NCI-H2171 (cell line): ENCODE measurements around the gene ZNHIT1.
"Not testable (repeated sequence)": the region's sequence is repeated elsewhere in the genome, so short reads cannot be mapped to it uniquely, and the experiment has no call there.

Source experiments
- DNase-seq: peaks from one replicate; lab custom pipeline; 2025; lab: John Stamatoyannopoulos, UW

The ZNHIT1 gene

DNA sequence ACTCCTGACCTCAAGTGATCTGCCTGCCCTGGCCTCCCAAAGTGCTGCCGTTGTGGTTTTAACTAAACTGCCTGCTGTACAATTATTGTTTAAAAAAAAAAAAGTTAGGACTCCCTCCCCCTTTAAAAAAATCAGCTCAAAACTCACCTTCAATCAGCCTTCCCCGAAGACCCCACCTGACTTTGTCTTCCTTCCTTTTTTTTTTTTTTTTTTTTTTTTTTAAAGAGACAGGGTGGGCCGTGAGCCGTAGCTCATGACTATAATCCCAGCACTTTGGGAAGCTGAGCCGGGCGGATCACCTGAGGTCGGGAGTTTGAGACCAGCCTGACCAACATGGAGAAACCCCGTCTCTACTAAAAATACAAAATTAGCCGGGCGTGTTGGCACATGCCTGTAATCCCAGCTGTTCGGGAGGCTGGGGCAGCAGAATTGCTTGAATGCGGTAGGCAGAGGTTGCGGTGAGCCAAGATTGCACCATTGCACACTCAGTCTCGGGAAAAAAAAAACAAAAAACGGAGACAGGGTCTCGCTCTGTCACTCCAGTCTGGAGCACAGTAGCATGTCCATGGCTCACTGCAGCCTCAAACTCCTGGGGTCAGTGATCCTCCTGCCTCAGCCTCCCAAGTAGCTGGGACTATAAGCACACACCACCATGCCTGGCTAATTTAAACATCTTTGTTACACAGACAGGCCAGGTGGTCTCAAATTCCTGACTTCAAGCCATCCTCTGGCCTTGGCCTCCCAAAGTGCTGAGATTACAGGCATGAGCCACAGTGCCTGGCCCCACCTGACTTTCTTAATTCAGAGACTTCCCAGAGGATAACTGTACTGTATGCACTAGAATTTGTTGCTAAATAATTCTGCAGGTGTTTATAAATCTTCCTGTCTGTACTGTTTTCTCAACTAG is 23.7 kb downstream of the ZNHIT1 start:
- DNase-seq = peak; percentile 61

- no peak for DNase-seq
These were observed 25.8 kb downstream of the ZNHIT1 start for GRCh38 chr7:101243646-101244374.

DNA sequence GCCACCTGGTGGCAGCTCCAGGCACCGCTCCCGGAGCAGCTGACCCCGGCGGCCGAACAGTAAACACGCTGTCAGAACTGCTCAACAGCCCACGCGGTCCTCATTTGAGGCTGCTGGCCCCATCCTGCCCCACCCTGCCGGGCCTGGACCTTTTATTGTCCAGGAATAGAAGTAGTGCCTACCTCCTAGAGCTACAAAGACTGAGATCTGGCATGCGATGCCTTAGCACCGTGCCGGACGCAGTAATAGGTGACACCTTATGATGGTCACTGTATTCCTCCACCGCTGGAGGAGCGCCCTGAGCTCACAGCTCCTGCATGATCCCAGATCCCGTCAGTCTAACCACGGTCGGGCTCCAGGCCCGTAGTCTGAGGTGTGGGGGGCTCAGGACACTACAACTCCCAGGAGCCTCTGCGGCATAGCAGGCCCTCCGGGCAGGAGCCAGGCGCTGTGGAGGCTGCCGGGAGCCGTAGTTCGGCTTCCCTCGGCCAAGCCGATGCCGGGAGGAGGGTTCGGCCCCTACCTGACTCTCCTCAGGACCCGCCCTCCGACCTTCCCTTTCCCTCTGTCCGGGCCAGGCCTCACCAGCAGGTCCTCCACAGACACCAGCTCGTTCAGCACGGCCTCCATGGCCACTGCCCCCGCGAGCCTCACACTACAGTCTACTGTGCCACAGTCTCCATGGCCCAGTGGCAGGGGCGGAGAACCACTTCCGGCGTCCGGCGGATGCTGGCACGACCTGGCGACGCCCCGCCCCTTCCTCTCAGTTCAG is 26.6 kb downstream of the ZNHIT1 start, which contains the start of gene FIS1:
Gene FIS1, minus strand, starts transcription at position 707 of the 772 bp plus-strand sequence. Its CDS starts 77 bp downstream, at position 630.
- DNase-seq = peak; percentile 86

- peak; percentile 95 for DNase-seq
These were observed 27.2 kb downstream of the ZNHIT1 start for GRCh38 chr7:101245147-101245668.

GRCh38 chr7:101248276-101248675 is 30.3 kb downstream of the ZNHIT1 start:
- no peak for DNase-seq

DNA sequence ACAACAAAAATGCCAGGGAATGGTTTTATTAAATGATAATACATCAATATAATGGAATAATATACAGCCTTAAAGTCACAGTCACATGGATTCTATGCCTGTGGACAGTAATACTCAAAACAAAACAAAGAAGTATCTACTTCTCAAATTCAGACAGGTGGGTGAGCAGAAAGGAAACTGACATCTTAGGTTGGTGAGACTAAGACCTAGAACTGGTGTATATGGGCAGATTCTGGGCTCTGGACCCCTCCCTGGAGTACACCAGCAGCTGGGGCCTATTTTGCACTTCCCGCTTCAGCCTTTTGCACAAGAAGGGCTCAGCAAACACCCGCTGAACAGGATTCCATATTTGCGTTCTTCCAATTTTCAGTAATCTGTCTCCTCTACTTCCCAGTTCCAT is 32.4 kb downstream of the ZNHIT1 start:
- DNase-seq = no peak

DNA sequence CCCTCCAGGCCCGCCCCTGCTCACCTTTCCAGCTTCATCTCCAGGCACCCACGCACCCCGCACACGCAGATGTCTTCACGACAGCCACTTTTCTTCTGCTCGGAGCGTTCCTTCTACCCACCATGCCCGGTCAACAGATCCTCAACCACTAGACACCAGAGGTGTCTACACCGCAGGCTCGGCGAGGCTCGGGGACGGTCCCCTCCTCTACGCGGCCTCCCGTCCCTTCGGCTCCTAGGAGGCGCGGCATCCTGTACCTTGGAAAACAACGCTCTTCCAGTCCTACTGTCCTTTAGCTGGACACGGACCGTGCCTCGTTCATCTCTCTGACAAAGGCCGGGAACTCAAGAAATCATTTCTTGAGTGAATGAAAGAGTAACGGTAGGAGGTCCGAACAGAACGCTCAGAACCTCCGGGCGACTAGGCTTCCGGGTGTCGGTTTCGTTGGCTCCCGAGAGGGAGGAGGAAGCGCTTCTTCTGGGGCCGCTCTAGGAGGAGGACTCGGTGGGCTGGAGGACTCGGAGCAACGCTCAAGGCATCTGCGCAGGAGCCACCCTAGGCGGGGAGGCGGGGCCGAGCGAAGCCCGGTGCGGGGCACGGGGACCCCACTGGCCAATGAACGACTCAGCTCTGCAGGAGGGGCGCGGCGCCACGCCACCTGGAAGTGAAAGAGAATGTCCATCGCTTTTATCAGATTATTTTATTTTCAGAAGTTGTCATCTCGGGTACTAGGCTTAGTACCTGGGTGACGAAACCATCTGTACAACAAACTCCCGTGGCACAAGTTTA is 34.1 kb downstream of the ZNHIT1 start:
- peak; percentile 95 for DNase-seq

DNA sequence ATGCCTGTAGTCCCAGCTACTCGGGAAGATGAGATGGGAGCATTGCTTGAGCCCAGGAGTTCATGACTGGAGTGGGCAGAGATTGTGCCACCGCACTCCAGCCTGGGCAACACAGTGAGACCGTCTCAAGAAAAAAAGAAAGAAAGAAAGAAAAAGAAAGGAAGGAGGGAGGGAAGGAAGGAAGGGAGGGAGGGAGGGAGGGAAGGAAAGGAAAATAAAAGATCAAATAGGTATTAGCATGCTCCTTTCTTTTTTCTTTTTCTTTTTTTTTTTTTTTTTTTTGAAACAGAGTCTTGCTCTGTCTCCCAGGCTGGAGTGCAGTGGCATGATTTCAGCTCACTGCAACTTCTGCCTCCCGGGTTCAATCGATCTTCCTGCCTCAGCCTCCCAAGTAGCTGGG is 35.2 kb downstream of the ZNHIT1 start:
- DNase-seq = not testable (repeated sequence)

GRCh38 chr7:101255796-101256195 is 37.8 kb downstream of the ZNHIT1 start:
- DNase-seq = no peak

GRCh38 chr7:101258243-101258731 is 40.3 kb downstream of the ZNHIT1 start:
- DNase-seq = no peak

GRCh38 chr7:101264102-101264706 is 46.2 kb downstream of the ZNHIT1 start:
- DNase-seq = not testable (repeated sequence)

- DNase-seq = no peak
These were observed 47.9 kb downstream of the ZNHIT1 start for GRCh38 chr7:101265622-101266516.

- DNase-seq = no peak
These were observed 51.7 kb downstream of the ZNHIT1 start for GRCh38 chr7:101269664-101270063.

GRCh38 chr7:101271021-101271420 is 53.1 kb downstream of the ZNHIT1 start:
- DNase-seq = no peak

GRCh38 chr7:101273206-101273605 is 55.2 kb downstream of the ZNHIT1 start:
- no peak for DNase-seq
